Heart left ventricle (tissue), 16 donors: ENCODE measurements around the gene AHCYL1. TPM values are rescaled to one million over a fixed set of nuclear protein-coding genes. Genes with fewer than 3 reads are reported as not detected.

Experiments used
- ATAC-seq, 4 donors: fragments of 200-7000 bp; cut with Tn5 transposase; one replicate each; pipeline ENCODE4 v1.9.1; 2020 to 2022; ENCODE audit warnings: moderate library complexity in 4 of 4, mild to moderate bottlenecking in 3 of 4, moderate number of reproducible peaks in 1 of 4
- DNase-seq, 5 donors: peaks; one replicate each; pipeline ENCODE4 v3.0.0-alpha.2; 2020
- H3K27ac ChIP-seq, 12 donors: fragments of 200-600 bp; sonication (generic) in 4 of 12; one replicate each; pipeline versions ENCODE4 v1.5.0 to v1.8.0; 2016 to 2022; ENCODE audit warnings: mild to moderate bottlenecking in 2 of 12
- H3K27me3 ChIP-seq, 9 donors: fragments of 200-600 bp; sonication (generic) in 2 of 9; one replicate each; pipeline versions ENCODE4 v1.5.1 to v1.8.0; 2016 to 2022; ENCODE audit warnings: mild to moderate bottlenecking in 3 of 9
- H3K36me3 ChIP-seq, 9 donors: fragments of 200-600 bp; sonication (generic) in 2 of 9; one replicate each; pipeline versions ENCODE4 v1.5.0 to v1.8.0; 2018 to 2022; ENCODE audit warnings: mild to moderate bottlenecking in 2 of 9
- H3K4me1 ChIP-seq, 12 donors: fragments of 200-600 bp; sonication (generic) in 4 of 12; one replicate each; pipeline versions ENCODE4 v1.5.0 to v1.8.0; 2016 to 2022; ENCODE audit warnings: mild to moderate bottlenecking in 3 of 12
- H3K4me3 ChIP-seq, 12 donors: fragments of 200-600 bp; sonication (generic) in 4 of 12; one replicate each; pipeline versions ENCODE4 v1.5.0 to v1.8.0; 2017 to 2022; ENCODE audit warnings: mild to moderate bottlenecking in 9 of 12, moderate library complexity in 4 of 12
- H3K9me3 ChIP-seq, 12 donors: fragments of 200-600 bp; sonication (generic) in 4 of 12; one replicate each; pipeline versions ENCODE4 v1.5.0 to v1.8.0; 2016 to 2022; ENCODE audit warnings: mild to moderate bottlenecking in 1 of 12
- POLR2A ChIP-seq, 2 donors: fragments of 450-650 bp; IDR thresholded peaks; one replicate each; pipeline ENCODE4 v1.6.1; 2017; ENCODE audit warnings: antibody characterized with exemption in 2 of 2, mild to moderate bottlenecking in 2 of 2, moderate library complexity in 2 of 2
- WGBS, 4 donors: extraction: QIAGEN DNeasy Blood & Tissue Kit in 2 of 4; methylation state at CpG; one replicate each; pipeline versions ENCODE4 v1.1.5 to v1.1.7; 2013 to 2018; 5-methylcytosine and 5-hydroxymethylcytosine counted together
- intact Hi-C, 10 donors: fragments of 100-400 bp; cut with DNase I; formaldehyde crosslinking; loops; one replicate each; pipeline versions ENCODE4 v1.11.1 to v1.14.2; 2022
- polyA plus RNA-seq, 2 donors: library from polyadenylated mRNA; stranded (reverse); fragments of 200-250 nt; gene quantifications; one replicate each; pipeline ENCODE4 v1.2.3, GENCODE V29; 2013
- total RNA-seq, 9 donors: library from RNA; depleted of rRNA in 2 of 9; stranded (reverse); fragments of >200 nt in 2 of 9; fragmentation: NEBNext Ultra II Directional in 3 of 9; extraction: Animal tissue kit (Norgen Biotek cat#: 25700) in 3 of 9; gene quantifications; one replicate each; pipeline versions ENCODE4 v1.1.0 to v1.2.4, GENCODE V29; 2016 to 2023
- TF ChIP-seq, protein P1 (sequence below), 12 donors: fragments of 200-600 bp; sonication (generic) in 4 of 12; IDR thresholded peaks; one replicate each; pipeline versions ENCODE4 v1.5.0 to v1.8.0; 2018 to 2022; ENCODE audit warnings: antibody characterized with exemption in 12 of 12, mild to moderate bottlenecking in 5 of 12
- donor health status: ischemic (EF 13 %, LVEDD 7.1; RV severe dilation, severe dysfunction).
- donor health status: healthy with polysubstance abuse.
- donor health status: DM: no; HTN: yes; CAD: no.
- donor health status: DM: no; HTN: no; CAD: no.
- donor health status: ischemic (EF 25% LVEDD 6.9; RV normal size, moderate dysfunction).
- donor health status: ischemic (EF 25% LVEDD 5.7; RV mildly dilated, moderate dysfunction).
- donor health status: healthy.
- donor health status: DM: yes; HTN: yes; CAD: no.
- donor health status: ischemic (EF 35%, LVEDD 5.7; RV mildly dilated, moderate dysfunction).
- donor health status: nonischemic (EF 11% LVEDD 7.7; RV severe dilation, severe dysfunction).
- donor health status: DM: yes; HTN: yes; CAD: no.
- donor health status: PGD.
- donor health status: ischemic (EF 29% LVEDD 5.4; RV normal size, mild dysfunction).
- donor health status: nonischemic (EF 23%, LVEDD 6.1; RV moderate dilation, normal function).

AHCYL1 gene
- total and polyA plus RNA-seq, 11 donors: 23.8 to 56.7 (median 42.1) TPM

DNA sequence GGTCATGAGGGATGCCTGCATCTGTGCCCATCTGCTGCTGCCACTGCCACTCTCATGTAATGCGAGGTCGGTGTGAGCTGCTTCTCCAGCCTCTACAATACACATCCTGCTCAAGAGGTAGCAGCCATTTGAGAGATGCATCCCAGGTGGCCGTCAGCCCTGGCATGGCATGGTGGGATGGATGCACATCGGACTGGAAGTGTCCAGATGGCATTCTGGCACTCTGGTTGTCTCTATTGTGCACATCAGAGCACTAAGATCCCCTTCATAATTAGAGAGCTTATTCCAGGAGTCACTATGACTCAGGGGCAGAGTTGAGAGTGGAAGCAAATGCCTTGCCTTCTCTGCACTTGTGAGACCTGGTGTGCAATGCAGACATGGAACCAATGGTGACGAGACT is 53.7 kb downstream of the AHCYL1 start:
- Histone ChIP-seq H3K4me1 (peaks cover 5 to 29% (median 13%) of the 10 kb centered on the region in 12 donors), H3K9me3 (no peaks in the 10 kb centered on the region), H3K4me3 (no peak overlapping the region), H3K27ac (no peak overlapping the region), H3K27me3 (no peaks in the 10 kb centered on the region), H3K36me3 (peaks cover 3 to 67% (median 58%) of the 10 kb centered on the region in 9 donors)
- intact Hi-C loops: loop anchor here in 1 of 10 donors (10.0 kb wide), 1 partner anchor 367 kb away; the partner anchor contains the start of gene LAMTOR5
- DNase-seq (no peak), ATAC-seq (no peak)
- WGBS, 4 donors: 90 to 97% (median 91%) methylated on average over 3 to 5 of the region's 5 CpGs
- TF ChIP-seq, protein P1, sequence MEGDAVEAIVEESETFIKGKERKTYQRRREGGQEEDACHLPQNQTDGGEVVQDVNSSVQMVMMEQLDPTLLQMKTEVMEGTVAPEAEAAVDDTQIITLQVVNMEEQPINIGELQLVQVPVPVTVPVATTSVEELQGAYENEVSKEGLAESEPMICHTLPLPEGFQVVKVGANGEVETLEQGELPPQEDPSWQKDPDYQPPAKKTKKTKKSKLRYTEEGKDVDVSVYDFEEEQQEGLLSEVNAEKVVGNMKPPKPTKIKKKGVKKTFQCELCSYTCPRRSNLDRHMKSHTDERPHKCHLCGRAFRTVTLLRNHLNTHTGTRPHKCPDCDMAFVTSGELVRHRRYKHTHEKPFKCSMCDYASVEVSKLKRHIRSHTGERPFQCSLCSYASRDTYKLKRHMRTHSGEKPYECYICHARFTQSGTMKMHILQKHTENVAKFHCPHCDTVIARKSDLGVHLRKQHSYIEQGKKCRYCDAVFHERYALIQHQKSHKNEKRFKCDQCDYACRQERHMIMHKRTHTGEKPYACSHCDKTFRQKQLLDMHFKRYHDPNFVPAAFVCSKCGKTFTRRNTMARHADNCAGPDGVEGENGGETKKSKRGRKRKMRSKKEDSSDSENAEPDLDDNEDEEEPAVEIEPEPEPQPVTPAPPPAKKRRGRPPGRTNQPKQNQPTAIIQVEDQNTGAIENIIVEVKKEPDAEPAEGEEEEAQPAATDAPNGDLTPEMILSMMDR (IDR thresholded peaks at IDR 0.05): no peak
- no peak for TF ChIP-seq POLR2A (IDR thresholded peaks at IDR 0.05)

DNA sequence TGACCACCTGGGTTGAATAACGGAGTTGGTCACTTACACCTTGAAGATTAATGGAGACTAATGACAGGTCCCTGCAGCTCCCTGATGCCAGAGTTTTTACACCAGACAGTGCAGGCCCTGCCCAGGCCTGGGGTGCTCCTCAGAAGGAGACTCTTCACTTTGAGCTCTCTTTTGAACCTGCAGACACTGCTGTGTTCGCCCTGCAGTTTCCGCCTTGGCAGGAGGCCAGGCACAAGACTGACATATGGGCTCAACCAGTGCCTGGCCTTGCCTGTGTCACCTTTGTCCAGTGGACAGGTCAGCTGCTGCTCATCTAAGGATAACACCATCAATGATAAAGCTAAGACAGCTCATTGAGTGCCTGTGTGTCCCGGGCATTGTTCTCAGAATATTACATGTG is 55.1 kb downstream of the AHCYL1 start:
- TF ChIP-seq, protein P1 (IDR thresholded peaks at IDR 0.05): no peak
- TF ChIP-seq POLR2A (IDR thresholded peaks at IDR 0.05): no peak
- ATAC-seq (no peak), DNase-seq (no peak)
- intact Hi-C loops: loop anchor here in 1 of 10 donors (10.0 kb wide), 1 partner anchor 365 kb away; the partner anchor contains the start of gene LAMTOR5
- WGBS, 4 donors: 73 to 87% (median 74%) methylated on average over 3 to 4 of the region's 4 CpGs
- Histone ChIP-seq H3K36me3 (peaks cover 4 to 81% (median 72%) of the 10 kb centered on the region in 9 donors), H3K9me3 (no peaks in the 10 kb centered on the region), H3K27me3 (no peaks in the 10 kb centered on the region), H3K4me1 (peaks cover 5 to 24% (median 12%) of the 10 kb centered on the region in 12 donors), H3K4me3 (no peak overlapping the region), H3K27ac (no peak overlapping the region)

DNA sequence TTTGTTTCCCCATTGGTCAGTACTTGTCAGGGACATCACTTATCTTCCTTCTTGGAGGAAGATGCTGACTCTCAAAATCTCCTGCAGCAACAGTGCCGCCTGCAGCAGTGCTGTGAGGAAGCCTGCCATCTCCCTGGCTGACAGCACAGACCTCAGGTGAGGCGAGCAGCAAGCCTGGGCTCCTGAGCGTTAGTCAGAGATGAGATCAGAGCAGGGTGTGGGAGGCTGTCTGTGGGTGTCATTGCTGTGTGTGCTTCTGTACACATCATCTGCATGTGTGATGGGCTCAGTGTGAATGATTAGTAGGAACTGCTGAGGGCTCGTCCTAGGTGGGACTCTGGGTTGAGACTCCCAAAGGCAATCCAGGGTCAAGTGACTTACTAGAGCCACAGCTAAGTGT is 56.0 kb downstream of the AHCYL1 start:
- Histone ChIP-seq H3K27me3 (no peaks in the 10 kb centered on the region), H3K4me3 (no peak overlapping the region), H3K27ac (no peak overlapping the region), H3K36me3 (peaks cover 4 to 90% (median 81%) of the 10 kb centered on the region in 9 donors), H3K9me3 (no peaks in the 10 kb centered on the region), H3K4me1 (peaks cover 2 to 17% (median 9%) of the 10 kb centered on the region in 12 donors)
- TF ChIP-seq, protein P1 (IDR thresholded peaks at IDR 0.05): no peak
- no peak for TF ChIP-seq POLR2A (IDR thresholded peaks at IDR 0.05)
- intact Hi-C loops: no loop called here
- 89 to 97% (median 93%) methylated on average over 4 of the region's 4 CpGs for WGBS, 4 donors
- DNase-seq: no peak
- no peak for ATAC-seq

DNA sequence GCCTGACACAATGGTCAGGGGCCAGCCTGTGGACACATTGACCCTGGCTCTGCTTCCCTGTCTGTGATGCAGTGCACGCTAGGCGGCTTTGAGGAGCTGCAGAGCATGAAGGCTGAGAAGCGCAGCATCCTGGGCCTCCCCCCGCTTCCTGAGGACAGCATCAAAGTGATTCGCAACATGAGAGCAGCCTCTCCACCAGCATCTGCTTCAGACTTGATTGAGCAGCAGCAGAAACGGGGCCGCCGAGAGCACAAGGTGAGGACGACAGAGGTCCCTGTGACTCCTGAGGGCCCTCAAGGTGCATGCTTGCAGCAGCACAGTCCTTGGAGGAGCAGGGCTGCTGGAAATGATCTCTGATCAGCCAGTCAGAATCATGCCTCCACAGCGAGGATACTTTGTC is 58.5 kb downstream of the AHCYL1 start:
- Histone ChIP-seq H3K9me3 (no peaks in the 10 kb centered on the region), H3K4me3 (no peak overlapping the region), H3K36me3 (peaks cover 4 to 100% (median 99%) of the 10 kb centered on the region in 9 donors), H3K27ac (no peak overlapping the region), H3K27me3 (no peaks in the 10 kb centered on the region), H3K4me1 (no peaks in the 10 kb centered on the region)
- intact Hi-C loops: no loop called here
- TF ChIP-seq POLR2A (IDR thresholded peaks at IDR 0.05): no peak
- TF ChIP-seq, protein P1 (IDR thresholded peaks at IDR 0.05): no peak
- no peak for ATAC-seq
- 94 to 97% (median 96%) methylated on average over 10 of the region's 10 CpGs for WGBS, 4 donors
- no peak for DNase-seq
